ENCODE results near the gene MINDY4. TPM values are rescaled to one million over a fixed set of nuclear protein-coding genes. Genes with fewer than 3 reads are reported as not detected.

Gene MINDY4
- total RNA-seq, 1 experiment from 2014 or later, result 9.2 TPM

DNA sequence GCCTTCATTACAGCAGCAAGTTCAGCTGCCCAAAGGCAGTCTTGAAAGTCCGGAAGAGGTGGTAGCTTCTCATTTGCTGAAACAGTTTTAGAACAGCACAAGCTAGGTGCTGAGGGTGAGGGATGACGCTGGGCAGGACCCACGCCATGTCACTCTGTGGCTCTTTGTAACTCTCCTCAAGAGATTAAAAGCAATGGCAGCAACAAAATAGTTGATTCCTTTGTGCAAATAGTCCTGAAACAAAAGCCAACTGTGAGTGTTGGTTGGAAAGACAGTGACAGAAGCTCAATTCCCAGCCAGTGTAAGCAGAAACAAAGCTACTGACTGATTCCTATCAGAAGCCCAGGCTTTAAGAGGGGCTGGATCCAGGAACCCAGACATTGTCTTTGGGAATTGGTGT is 92.9 kb downstream of the MINDY4 start:
- no peak for DNase-seq (ENCODE audit: unreplicated experiment)
- H3K9me3 Mint-ChIP-seq (ENCODE audit: unreplicated experiment), result no peaks in the 10 kb centered on the region
- intact Hi-C loops (cut with micrococcal nuclease), result no loop called here
- no peak overlapping the region for H3K4me3 Mint-ChIP-seq (ENCODE audit: unreplicated experiment)
- H3K36me3 Mint-ChIP-seq (ENCODE audit: insufficient read depth, unreplicated experiment), result peaks cover 6% of the 10 kb centered on the region
- TF ChIP-seq CTCF (IDR thresholded peaks at IDR 0.05; ENCODE audit: unreplicated experiment), result no peak
- H3K4me1 Mint-ChIP-seq (ENCODE audit: insufficient read depth, unreplicated experiment), result no peaks in the 10 kb centered on the region
- POLR2A ChIA-PET, result no interaction called here
- CTCF ChIA-PET, result interaction anchor here (0.6 to 1.0 kb wide), 2 partner anchors 13 to 93 kb away, joined by 3 to 4 read pairs; partner anchors contain the start of gene MINDY4
- no TSS peak for BruUV-seq (replicated peaks)
- no peak overlapping the region for H3K27ac Mint-ChIP-seq (ENCODE audit: low read depth, unreplicated experiment)
- no peaks in the 10 kb centered on the region for H3K27me3 Mint-ChIP-seq (ENCODE audit: insufficient read depth, unreplicated experiment)

GRCh38 chr7:30865076-30865475 is 93.9 kb downstream of the MINDY4 start:
- no peaks in the 10 kb centered on the region for H3K4me1 Mint-ChIP-seq (ENCODE audit: insufficient read depth, unreplicated experiment)
- no peaks in the 10 kb centered on the region for H3K9me3 Mint-ChIP-seq (ENCODE audit: unreplicated experiment)
- TF ChIP-seq CTCF (IDR thresholded peaks at IDR 0.05; ENCODE audit: unreplicated experiment), result no peak
- DNase-seq (ENCODE audit: unreplicated experiment), result no peak
- peaks cover 6% of the 10 kb centered on the region for H3K36me3 Mint-ChIP-seq (ENCODE audit: insufficient read depth, unreplicated experiment)
- H3K27ac Mint-ChIP-seq (ENCODE audit: low read depth, unreplicated experiment), result no peak overlapping the region
- H3K27me3 Mint-ChIP-seq (ENCODE audit: insufficient read depth, unreplicated experiment), result no peaks in the 10 kb centered on the region
- BruUV-seq (replicated peaks), result no TSS peak
- ChIA-PET POLR2A (interaction anchor here (0.7 kb wide), 1 partner anchor 8 kb away, joined by 3 read pairs; no protein-coding TSS in a partner anchor), CTCF (no interaction called here)
- intact Hi-C loops (cut with micrococcal nuclease), result no loop called here
- no peak overlapping the region for H3K4me3 Mint-ChIP-seq (ENCODE audit: unreplicated experiment)

DNA sequence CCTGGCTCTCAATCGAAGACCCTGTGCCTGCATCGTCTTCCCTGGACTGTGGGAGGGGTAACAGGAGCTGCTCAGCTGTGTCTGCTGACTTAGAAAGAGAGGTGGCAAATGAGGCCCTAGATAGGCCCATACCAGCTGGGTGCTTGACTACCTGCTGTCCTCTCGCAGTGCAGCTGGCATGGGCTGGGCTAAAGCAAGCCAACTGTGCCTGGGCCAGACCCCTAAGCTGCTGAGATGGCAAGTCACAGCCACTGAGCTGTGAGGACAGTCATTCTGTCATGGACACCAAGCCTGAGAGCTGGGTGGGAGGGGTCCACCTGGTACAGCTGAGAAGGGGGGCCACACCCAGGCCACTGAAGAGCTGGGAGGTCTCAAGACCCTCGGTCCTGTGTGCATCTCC is 94.6 kb downstream of the MINDY4 start:
- ChIA-PET POLR2A (no interaction called here), CTCF (no interaction called here)
- no peak overlapping the region for H3K4me3 Mint-ChIP-seq (ENCODE audit: unreplicated experiment)
- H3K27ac Mint-ChIP-seq (ENCODE audit: low read depth, unreplicated experiment), result no peak overlapping the region
- H3K36me3 Mint-ChIP-seq (ENCODE audit: insufficient read depth, unreplicated experiment), result peaks cover 6% of the 10 kb centered on the region
- DNase-seq (ENCODE audit: unreplicated experiment), result no peak
- H3K4me1 Mint-ChIP-seq (ENCODE audit: insufficient read depth, unreplicated experiment), result no peaks in the 10 kb centered on the region
- TF ChIP-seq CTCF (IDR thresholded peaks at IDR 0.05; ENCODE audit: unreplicated experiment), result no peak
- no peaks in the 10 kb centered on the region for H3K27me3 Mint-ChIP-seq (ENCODE audit: insufficient read depth, unreplicated experiment)
- BruUV-seq (replicated peaks), result no TSS peak
- no peaks in the 10 kb centered on the region for H3K9me3 Mint-ChIP-seq (ENCODE audit: unreplicated experiment)
- intact Hi-C loops (cut with micrococcal nuclease), result no loop called here

GRCh38 chr7:30866939-30867338 is 95.7 kb downstream of the MINDY4 start:
- no peak for DNase-seq (ENCODE audit: unreplicated experiment)
- H3K4me3 Mint-ChIP-seq (ENCODE audit: unreplicated experiment), result no peak overlapping the region
- peaks cover 6% of the 10 kb centered on the region for H3K36me3 Mint-ChIP-seq (ENCODE audit: insufficient read depth, unreplicated experiment)
- no peaks in the 10 kb centered on the region for H3K9me3 Mint-ChIP-seq (ENCODE audit: unreplicated experiment)
- CTCF ChIA-PET, result no interaction called here
- POLR2A ChIA-PET, result no interaction called here
- H3K27me3 Mint-ChIP-seq (ENCODE audit: insufficient read depth, unreplicated experiment), result no peaks in the 10 kb centered on the region
- TF ChIP-seq CTCF (IDR thresholded peaks at IDR 0.05; ENCODE audit: unreplicated experiment), result no peak
- BruUV-seq (replicated peaks), result no TSS peak
- intact Hi-C loops (cut with micrococcal nuclease), result no loop called here
- H3K27ac Mint-ChIP-seq (ENCODE audit: low read depth, unreplicated experiment), result no peak overlapping the region
- H3K4me1 Mint-ChIP-seq (ENCODE audit: insufficient read depth, unreplicated experiment), result no peaks in the 10 kb centered on the region

Measured in MCF 10A (cell line).